OCI-LY3 (cell line): ENCODE results near the gene KLHL1.

Source experiments
- H2AFZ ChIP-seq: fragments of 200-600, 300-600 bp; shearing (Covaris generic); 2 replicates; pipeline ENCODE4 v1.6.0; 2014; ENCODE audit warnings: antibody characterized with exemption, low read depth, low read length
- H3K27ac ChIP-seq: fragments of 200-600, 300-600 bp; sonication (generic); 2 replicates; pipeline ENCODE4 v1.5.1; 2014; ENCODE audit warnings: mild to moderate bottlenecking, low read length, moderate library complexity, mixed read lengths
- H3K27me3 ChIP-seq: fragments of 200-600, 300-600 bp; sonication (generic); 2 replicates; pipeline ENCODE4 v1.6.1; 2014; ENCODE audit warnings: low read depth, low read length, mixed read lengths
- H3K36me3 ChIP-seq: fragments of 200-600, 300-600 bp; sonication (generic); replicated peaks from 2 replicates; pipeline ENCODE3; 2014; ENCODE audit warnings: low read depth, low read length, mixed read lengths
- H3K4me1 ChIP-seq: fragments of 300-600, 200-600 bp; sonication (generic); 2 replicates; pipeline ENCODE4 v1.6.1; 2014; ENCODE audit warnings: low read length, mixed read lengths
- H3K4me2 ChIP-seq: fragments of 200-600, 300-600 bp; sonication (generic); 2 replicates; pipeline ENCODE4 v1.6.1; 2014; ENCODE audit warnings: low read length, mixed read lengths
- H3K4me3 ChIP-seq: fragments of 300-600, 200-600 bp; sonication (generic); 2 replicates; pipeline ENCODE4 v1.5.1; 2014; ENCODE audit warnings: antibody characterized with exemption, mild to moderate bottlenecking, low read length, moderate library complexity
- H3K79me2 ChIP-seq: fragments of 300-600, 200-600 bp; shearing (Covaris generic); 2 replicates; pipeline ENCODE4 v1.6.1; 2014; ENCODE audit warnings: mild to moderate bottlenecking, low read length, mixed read lengths
- H3K9ac ChIP-seq: fragments of 300-600, 200-600 bp; shearing (Covaris generic); 2 replicates; pipeline ENCODE4 v1.6.0; 2014; ENCODE audit warnings: mild to moderate bottlenecking, low read length, moderate library complexity
- H3K9me3 ChIP-seq: fragments of 200-600, 300-600 bp; shearing (Covaris generic); 2 replicates; pipeline ENCODE4 v1.6.1; 2014; ENCODE audit warnings: low read length, mixed read lengths; ENCODE audit not compliant: insufficient read depth
- H4K20me1 ChIP-seq: fragments of 200-600, 300-600 bp; sonication (generic); 2 replicates; pipeline ENCODE4 v1.6.1; 2016; ENCODE audit warnings: low read length, mixed read lengths; ENCODE audit not compliant: insufficient read depth
- CTCF ChIP-seq: fragments of 200-600, 300-600 bp; sonication (generic); IDR thresholded peaks from 2 replicates; pipeline ENCODE4 v1.5.1; 2014; ENCODE audit warnings: antibody characterized with exemption, low read length, low read depth
- EZH2phosphoT487 ChIP-seq: fragments of 200-600 bp; shearing (Covaris generic); IDR thresholded peaks from 2 replicates; pipeline ENCODE4 v1.6.1; 2018; ENCODE audit warnings: antibody characterized with exemption, mixed run types, low read depth

KLHL1 gene

DNA sequence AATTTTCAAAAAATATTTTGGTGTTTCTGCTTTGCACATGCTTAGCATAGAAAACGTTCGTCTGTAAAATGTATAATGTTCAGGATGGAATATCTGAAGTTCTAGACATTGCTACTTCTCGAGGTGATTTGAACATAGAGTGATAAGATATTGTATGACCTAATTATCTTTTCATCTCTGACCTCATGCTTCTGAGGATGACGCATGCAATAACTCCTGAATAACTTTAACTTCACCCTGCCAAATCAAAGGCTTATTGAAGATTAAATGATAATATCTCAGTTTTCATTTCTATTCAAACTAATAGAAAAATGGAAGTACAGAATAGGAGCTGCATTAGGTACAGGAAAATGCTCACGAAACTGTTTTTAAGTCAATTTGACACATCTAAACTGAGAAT, 151.4 kb downstream of the KLHL1 start:
- Histone ChIP-seq H3K9ac (no peak overlapping the region), H3K4me2 (no peak overlapping the region), H3K4me3 (no peak overlapping the region), H3K36me3 (no peaks in the 10 kb centered on the region), H3K27ac (no peak overlapping the region), H3K4me1 (peaks cover under 1% of the 10 kb centered on the region; the same call in 1 of the 2 replicates), H2AFZ (no peak overlapping the region), H3K27me3 (no peaks in the 10 kb centered on the region), H3K9me3 (no peaks in the 10 kb centered on the region), H3K79me2 (no peaks in the 10 kb centered on the region), H4K20me1 (no peaks in the 10 kb centered on the region)
- no peak for TF ChIP-seq CTCF
- no peak for TF ChIP-seq EZH2phosphoT487

- H3K4me3 ChIP-seq = no peak overlapping the region
- TF ChIP-seq EZH2phosphoT487 = no peak
- no peak for TF ChIP-seq CTCF
Measured at GRCh38 chr13:69956349-69956748, 151.9 kb downstream of the KLHL1 start.

DNA sequence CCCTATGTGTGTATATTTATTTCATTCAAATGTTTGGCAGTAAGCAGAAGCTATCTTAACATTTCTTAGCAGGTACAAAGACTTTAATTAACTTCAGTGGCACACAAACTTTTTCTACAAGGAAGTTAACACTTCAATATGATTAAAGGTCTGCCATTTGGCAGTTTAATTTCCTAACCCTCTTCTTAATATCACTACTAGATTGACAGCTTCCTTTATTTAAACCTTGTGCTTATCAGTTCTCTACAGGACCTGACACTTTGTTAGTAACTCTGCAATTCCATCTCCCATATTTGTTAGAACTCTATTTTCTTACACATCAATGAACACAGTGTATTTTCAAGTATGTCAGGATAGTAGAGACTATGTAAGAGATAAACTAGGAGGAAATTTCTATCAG, 153.0 kb downstream of the KLHL1 start:
- H4K20me1 ChIP-seq = no peaks in the 10 kb centered on the region
- H3K9me3 ChIP-seq = no peaks in the 10 kb centered on the region
- H3K4me1 ChIP-seq = peaks cover 9% of the 10 kb centered on the region
- no peak for TF ChIP-seq CTCF
- TF ChIP-seq EZH2phosphoT487 = no peak
- H3K27me3 ChIP-seq = no peaks in the 10 kb centered on the region
- H3K79me2 ChIP-seq = no peaks in the 10 kb centered on the region
- H2AFZ ChIP-seq = peak overlapping the region; percentile 58
- no peak overlapping the region for H3K27ac ChIP-seq
- no peaks in the 10 kb centered on the region for H3K36me3 ChIP-seq
- H3K4me3 ChIP-seq = no peak overlapping the region
- H3K9ac ChIP-seq = no peak overlapping the region
- no peak overlapping the region for H3K4me2 ChIP-seq

More at GRCh38 chr13:69956349-69956748, 151.9 kb downstream of the KLHL1 start:
- H3K27me3 ChIP-seq = no peaks in the 10 kb centered on the region
- H3K4me1 ChIP-seq = peaks cover 5% of the 10 kb centered on the region
- no peak overlapping the region for H3K4me2 ChIP-seq
- H3K79me2 ChIP-seq = no peaks in the 10 kb centered on the region
- no peak overlapping the region for H2AFZ ChIP-seq
- H3K36me3 ChIP-seq = no peaks in the 10 kb centered on the region
- H3K27ac ChIP-seq = no peak overlapping the region
- H3K9me3 ChIP-seq = no peaks in the 10 kb centered on the region
- no peak overlapping the region for H3K9ac ChIP-seq
- H4K20me1 ChIP-seq = no peaks in the 10 kb centered on the region

GRCh38 chr13:69951412-69951811, 156.8 kb downstream of the KLHL1 start:
- peaks cover 35% of the 10 kb centered on the region for H3K4me1 ChIP-seq
- H3K79me2 ChIP-seq = no peaks in the 10 kb centered on the region
- TF ChIP-seq EZH2phosphoT487 = no peak
- TF ChIP-seq CTCF = no peak
- no peak overlapping the region for H3K4me3 ChIP-seq
- H3K27me3 ChIP-seq = no peaks in the 10 kb centered on the region
- no peak overlapping the region for H3K27ac ChIP-seq
- H3K36me3 ChIP-seq = no peaks in the 10 kb centered on the region
- H3K9me3 ChIP-seq = no peaks in the 10 kb centered on the region
- H2AFZ ChIP-seq = peak overlapping the region; percentile 23; the same call in 1 of the 2 replicates
- no peak overlapping the region for H3K4me2 ChIP-seq
- no peaks in the 10 kb centered on the region for H4K20me1 ChIP-seq
- no peak overlapping the region for H3K9ac ChIP-seq
